NOMO-1 treated with DMSO at 0.1 percent for 48 hours (cell line): ENCODE measurements around the gene DGKQ.
A peak's percentile ranks its signal among the peaks of the same experiment; 100 is the strongest.
"Not testable (repeated sequence)": the region's sequence is repeated elsewhere in the genome, so short reads cannot be mapped to it uniquely, and the experiment has no call there.

Source experiments
- DNase-seq: peaks from one replicate; lab custom pipeline; 2025; ENCODE audit not compliant: unreplicated experiment; lab: John Stamatoyannopoulos, UW

The DGKQ gene

GRCh38 chr4:1011022-1011665 lies 37.8 kb upstream of the DGKQ start, which contains the start of gene FGFRL1:
TSS of gene FGFRL1 (plus strand) at chr4:1011626. CDS start at chr4:1012486, 860 bp downstream.
- DNase-seq = peak; percentile 80

GRCh38 chr4:1010395-1011021 lies 37.1 kb upstream of the DGKQ start:
- peak; percentile 92 for DNase-seq

DNA sequence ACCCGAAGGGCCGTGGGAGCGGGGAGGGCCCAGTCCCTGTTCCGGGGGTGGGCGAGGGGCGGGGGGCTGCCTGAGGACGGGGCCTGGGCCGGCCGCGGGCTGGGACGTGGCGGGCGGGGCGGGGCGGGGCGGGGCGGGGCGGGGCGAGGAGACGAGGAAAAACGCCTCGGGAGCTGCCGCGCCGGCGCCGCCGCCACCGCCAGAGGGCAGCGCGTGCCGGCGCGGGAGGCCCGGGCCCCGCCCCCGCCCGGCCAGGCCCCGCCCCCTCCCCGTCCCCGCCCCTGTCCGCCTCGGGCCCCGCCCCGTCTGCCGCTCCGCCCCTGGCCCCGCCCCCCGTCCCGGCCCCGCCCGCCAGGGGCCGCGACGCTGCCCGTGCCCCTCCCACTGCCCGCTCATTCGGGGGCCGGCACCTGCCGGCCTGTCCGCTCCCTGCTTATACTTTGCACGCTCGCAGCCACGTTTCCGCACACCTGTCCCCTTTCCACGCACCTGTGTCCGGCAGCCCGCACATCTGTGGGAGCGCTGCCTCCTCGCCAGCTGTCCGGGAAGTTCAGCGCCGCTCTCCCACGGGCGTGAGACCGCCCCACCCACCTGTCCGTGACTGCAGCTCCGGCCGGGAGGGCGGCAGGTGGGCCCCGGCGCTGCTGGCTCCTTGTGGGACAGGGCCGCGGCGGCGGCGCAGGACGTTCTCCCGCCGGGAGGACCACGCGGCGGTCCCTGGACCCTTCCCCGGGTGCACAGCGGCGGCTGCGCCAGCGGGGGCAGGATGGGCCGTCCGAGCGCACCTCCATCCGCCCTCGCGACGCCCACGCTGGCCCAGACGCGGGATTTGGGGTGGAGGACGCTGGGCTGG lies 36.4 kb upstream of the DGKQ start:
- peak; percentile 38 for DNase-seq

DNA sequence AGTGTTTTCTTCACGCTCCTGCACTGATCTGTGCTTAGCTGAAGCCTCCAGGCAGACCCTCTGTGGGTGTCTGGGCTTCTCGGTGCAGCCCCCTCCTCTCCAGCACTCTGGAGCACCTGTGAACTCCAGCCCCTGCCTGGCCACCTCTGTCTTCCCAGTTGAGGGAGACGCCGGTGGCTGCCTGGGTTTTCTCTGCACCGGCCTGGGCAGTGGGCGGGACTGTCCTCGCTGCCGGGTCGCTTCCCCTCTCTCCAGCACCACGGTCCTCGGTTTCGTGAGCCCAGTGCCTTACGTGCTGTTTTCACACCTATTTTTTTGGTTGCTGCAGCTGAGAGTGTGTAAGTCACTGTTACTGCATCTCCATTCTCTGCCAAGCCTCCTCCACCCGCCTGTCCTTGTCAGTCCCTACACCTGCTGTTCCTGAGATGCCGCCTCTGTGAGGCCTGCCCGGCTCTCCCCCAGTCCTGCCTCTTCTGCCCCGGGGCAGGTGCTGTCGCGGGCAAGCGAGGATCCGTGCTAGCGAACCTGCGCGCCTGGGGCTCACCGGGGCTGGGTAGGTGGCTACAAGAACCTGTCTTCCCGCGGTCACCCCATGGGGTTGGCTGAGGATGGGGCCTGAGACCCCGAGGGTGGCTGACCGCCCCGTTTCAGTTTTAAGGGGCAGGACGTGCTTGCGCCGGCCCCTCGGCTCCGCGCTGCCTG lies 35.6 kb upstream of the DGKQ start:
- DNase-seq = no peak

GRCh38 chr4:1006856-1007255 lies 33.5 kb upstream of the DGKQ start:
- DNase-seq = no peak

DNA sequence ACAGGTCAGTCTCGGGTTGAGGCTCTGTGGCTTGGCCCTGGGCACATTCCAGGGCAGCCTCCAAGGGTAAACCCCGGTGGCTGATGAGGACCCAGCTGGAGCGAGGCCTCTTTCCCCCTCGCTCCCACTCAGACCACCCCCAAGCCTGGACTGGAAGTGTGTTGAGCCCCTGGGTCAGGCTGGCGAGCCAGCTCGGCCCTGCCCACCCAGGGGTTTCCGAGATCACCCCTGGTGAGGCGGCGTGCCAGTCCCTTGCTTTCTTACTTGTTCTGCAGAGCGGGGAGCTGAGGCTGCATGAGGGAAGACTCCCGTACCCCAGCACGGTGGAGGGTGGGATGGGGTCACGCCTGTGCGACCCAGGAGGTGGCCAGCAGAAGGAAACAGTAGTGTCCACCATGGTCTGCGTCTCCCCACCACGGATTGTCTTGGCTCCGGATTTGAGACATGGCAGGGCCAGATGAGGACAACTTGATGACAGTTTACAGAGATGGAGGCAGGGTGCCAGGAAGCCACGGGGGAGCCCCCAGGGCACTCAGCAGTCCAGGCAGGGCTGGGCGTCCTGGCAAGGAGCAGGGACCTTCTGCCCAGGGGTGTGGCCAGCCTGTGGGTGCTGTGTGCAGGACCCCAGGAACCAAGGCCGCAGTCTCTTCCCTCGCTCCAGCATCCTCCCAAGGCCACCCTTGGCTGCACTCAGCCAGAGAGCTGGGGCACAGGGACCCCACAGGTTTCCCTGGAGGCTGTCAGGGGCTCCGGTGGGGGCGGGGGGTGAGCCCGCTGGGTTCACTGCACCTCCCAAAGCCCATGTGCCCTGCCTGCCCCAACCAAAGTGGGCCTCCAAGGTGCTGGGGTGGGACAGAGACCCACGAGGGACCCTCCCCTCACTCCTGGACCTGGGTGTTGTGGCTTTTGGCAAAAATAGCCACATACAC lies 31.5 kb upstream of the DGKQ start:
- DNase-seq = no peak

- DNase-seq = no peak
Measured at GRCh38 chr4:1004071-1004418, 30.7 kb upstream of the DGKQ start.

DNA sequence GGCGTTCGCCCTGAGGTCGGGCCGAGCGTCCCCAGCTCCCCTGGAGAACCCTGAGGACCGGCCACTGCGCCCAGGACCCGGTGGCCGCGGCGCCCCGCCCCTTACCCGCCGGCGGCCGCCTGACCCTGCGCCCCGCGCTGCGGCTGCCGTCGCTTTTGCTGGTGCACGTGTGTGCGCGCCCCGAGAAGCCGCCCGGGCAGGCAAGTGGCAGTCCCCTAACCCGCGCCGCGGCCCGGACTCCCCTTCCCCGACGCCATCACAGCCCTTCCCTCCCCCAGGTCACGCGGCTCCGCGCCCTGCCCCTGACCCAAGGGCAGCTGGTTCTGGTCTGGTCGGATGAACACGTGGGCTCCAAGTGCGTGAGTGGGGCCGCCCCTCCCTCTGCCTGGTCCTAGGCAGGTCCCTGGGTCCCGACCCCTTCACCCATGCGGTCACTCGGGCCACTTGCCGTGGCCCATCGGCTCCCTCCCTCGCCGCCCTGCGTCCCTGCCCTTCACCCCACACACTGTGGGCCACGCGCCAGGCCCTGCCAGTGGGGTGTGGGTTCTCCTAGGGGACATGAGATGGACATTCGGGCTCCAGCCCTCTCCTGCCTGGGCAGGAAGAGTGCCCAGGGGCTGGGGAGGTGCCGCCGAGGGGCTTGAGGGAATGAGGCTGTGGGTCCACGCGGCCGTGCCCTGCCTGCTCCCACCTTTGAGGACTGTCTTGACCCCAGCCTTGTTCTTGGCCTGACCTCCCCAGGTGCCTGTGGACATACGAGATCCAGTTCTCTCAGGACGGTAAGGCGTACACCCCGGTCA lies 30.1 kb upstream of the DGKQ start:
- DNase-seq = no peak

DNA sequence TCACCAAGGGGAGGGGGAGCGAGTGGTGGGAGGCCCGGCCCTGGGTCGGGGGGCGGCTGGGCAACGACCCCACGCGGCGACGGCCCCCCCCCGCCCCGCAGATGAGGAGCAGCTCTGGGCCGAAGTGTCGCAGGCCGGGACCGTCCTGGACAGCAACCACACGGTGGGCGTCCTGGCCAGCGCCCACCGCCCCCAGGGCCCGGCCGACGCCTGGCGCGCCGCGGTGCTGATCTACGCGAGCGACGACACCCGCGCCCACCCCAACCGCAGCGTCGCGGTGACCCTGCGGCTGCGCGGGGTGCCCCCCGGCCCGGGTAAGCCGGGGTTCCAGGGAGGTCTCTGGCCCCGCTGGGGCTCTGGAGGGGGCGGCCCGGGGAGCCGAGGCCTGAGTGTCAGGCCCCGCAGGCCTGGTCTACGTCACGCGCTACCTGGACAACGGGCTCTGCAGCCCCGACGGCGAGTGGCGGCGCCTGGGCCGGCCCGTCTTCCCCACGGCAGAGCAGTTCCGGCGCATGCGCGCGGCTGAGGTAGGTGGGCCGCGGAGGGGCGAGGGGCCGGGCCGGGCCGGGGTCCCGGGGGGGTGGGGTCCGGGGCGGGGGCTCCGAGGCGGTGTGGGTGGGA lies 29.4 kb upstream of the DGKQ start:
- no peak for DNase-seq

DNA sequence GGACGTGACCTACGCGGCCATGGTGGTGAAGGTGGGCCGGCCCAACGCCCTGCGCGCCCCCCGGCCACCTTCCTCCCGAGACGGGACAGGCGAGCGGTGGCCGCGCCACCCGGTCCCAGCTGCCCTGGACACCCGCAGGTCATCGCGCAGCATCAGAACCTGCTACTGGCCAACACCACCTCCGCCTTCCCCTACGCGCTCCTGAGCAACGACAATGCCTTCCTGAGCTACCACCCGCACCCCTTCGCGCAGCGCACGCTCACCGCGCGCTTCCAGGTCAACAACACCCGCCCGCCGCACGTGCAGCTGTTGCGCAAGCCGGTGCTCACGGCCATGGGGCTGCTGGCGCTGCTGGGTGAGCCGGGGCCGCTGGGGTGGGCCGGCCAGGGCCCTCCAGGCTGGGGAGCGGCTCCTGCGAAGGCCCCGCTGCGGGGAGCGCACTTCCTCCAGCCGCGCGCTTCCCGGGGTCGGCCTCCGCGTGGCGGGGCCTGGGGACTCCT lies 28.8 kb upstream of the DGKQ start:
- peak; percentile 16 for DNase-seq

DNA sequence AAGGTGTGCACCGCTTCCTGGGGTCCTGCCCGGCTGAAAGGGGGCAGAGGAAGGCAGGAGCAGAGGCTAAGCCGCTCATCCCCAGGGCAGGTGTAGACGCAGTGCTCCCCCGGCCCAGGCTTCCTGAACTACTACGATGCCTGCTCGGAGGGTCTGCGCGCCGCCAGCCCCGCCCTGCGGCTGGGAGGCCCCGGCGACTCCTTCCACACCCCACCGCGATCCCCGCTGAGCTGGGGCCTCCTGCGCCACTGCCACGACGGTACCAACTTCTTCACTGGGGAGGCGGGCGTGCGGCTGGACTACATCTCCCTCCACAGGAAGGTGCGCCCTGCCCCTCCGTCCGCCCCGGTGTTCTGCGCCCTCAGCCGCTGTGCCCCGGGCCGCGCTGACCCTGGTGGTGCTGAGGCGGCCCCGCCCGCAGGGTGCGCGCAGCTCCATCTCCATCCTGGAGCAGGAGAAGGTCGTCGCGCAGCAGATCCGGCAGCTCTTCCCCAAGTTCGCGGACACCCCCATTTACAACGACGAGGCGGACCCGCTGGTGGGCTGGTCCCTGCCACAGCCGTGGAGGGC lies 28.3 kb upstream of the DGKQ start:
- no peak for DNase-seq

DNA sequence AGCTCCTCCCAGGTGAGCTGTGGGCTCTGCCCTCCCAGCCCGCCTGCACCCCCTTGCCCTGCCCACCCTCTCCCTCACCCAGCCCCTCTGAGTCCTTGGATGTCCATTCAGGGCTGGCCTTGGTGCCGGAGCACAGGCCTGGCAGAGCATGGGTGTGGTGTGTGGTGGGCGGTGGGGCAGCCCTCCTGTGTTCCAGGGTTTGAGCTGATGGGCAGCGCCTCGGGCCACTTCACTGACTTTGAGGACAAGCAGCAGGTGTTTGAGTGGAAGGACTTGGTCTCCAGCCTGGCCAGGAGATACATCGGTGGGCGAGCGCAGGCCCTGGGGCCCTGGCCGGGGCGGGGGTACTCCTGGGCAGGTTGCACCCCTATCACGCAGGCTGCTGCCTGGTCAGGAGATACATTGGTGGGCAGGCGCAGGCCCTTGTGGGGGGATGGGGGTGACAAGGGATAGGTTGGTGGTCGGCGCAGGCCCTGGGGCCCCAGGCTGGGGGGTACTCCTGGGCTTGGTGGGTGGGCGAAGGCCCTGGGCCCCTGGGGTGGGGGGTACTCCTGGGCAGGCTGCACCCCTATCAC lies 27.4 kb upstream of the DGKQ start:
- no peak for DNase-seq

GRCh38 chr4:999882-1000425 lies 26.6 kb upstream of the DGKQ start:
- DNase-seq = no peak

GRCh38 chr4:999240-999863 lies 26.0 kb upstream of the DGKQ start:
- not testable (repeated sequence) for DNase-seq

DNA sequence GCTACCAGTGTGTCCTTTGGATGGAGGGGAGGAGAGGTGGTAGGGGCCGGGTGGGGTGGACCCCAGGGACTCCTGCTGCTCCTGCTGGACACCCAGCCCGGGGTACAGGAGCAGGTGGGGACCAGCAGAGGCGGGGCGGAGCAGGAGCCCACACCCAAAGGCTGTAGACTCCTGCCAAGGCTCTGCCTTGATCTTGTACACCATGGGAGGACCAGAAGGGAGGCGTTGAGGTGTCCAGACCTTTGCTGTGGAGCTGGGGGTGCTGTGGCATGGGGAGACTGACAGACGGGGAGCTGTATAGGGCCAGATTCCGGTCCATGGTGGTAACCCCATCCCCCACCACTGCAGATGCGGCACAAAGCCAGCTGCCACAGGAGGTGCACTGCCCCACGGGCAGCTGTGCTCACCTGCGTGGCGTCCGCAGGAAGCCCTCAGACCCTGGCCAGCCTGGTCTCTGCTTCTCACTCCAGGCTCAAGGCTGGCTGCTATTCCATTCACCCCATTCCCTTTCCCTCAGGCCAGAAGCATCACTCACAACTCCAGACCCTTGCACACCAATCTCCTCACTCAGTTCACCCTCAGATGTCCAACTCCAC lies 24.8 kb upstream of the DGKQ start:
- DNase-seq = no peak

DNA sequence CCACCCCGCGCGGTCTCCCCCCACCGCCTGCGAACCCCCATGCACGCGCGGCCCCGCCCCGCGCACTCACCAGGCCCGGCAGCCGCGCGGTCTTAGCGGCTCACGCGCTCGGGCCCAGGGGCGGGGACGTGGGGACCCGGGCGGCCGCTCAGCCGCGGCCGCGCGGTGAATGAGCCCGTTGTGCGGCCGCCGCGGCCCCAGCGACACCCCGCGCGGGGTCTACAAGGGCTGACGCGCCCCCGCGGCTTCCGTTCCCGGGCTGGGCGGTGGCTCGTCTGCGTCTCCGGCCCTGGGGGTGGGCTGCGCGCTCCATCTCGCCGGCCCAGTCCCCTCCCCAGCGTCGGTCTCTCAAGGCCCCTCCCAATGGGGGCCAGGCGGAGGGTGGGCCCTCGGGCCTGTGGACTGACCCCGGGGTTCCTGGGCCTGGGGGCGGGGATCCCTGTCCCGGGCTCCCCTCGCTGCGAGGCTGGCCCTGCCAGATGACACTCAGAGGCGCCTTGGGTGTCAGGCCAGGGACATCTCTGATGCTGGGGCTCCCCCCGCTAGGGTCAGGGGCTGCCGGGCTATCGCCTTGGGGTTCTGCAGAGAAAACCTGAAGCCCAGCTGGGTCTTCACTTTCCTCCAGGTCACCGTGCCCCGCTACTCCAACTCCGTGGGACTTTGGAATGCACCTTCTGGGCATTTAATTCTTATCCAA lies 24.2 kb upstream of the DGKQ start:
- DNase-seq = no peak

DNA sequence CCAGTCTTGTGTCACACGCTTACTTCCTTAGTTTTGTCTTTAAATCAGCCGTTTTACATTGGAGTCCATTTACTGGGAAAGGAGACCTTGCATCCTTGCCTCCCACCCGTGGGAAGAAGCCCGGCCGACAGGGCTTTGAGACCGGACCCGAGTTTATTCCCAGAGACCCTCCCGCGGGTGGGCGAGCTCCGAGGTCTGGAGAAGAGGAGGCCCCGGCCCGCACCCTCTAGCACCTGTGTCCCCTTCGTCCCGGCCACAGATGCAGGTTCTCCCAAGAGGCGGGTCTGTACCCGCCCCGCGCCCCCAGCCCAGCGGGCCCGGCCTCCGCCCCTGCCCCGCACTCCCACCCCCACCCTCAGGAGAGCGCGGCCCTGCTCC lies 23.6 kb upstream of the DGKQ start:
- DNase-seq = no peak
